Neural cell (in vitro differentiated cells): ENCODE measurements around the gene JPH2. TPM values are rescaled to one million over a fixed set of nuclear protein-coding genes. Genes with fewer than 3 reads are reported as not detected.

ENCODE experiments used
- H2AFZ ChIP-seq: fragments of 200-600, 300-800 bp; sonication (generic), shearing (Covaris generic); 2 replicates; pipeline ENCODE4 v1.6.0; 2014; ENCODE audit warnings: low read depth, mild to moderate bottlenecking, antibody characterized with exemption, low read length, moderate library complexity
- H3F3A ChIP-seq: fragments of 200-600 bp; shearing (Covaris generic); 2 replicates; pipeline ENCODE4 v1.6.1; 2016; ENCODE audit warnings: mild to moderate bottlenecking, moderate library complexity, mixed read lengths, antibody characterized with exemption, low read length; ENCODE audit not compliant: insufficient read depth, poor library complexity, severe bottlenecking
- H3K27ac ChIP-seq: fragments of 200-600, 300-800 bp; sonication (generic), shearing (Covaris generic); 2 replicates; pipeline ENCODE4 v1.5.1; 2014; ENCODE audit warnings: mild to moderate bottlenecking, low read length, moderate library complexity
- H3K27me3 ChIP-seq: fragments of 300-800, 200-600 bp; sonication (generic), shearing (Covaris generic); 2 replicates; pipeline ENCODE4 v1.6.0; 2014; ENCODE audit warnings: mild to moderate bottlenecking, low read depth, low read length, moderate library complexity; ENCODE audit not compliant: insufficient read depth
- H3K36me3 ChIP-seq: fragments of 300-800, 200-600 bp; sonication (generic), shearing (Covaris generic); 2 replicates; pipeline ENCODE4 v1.5.1; 2014; ENCODE audit warnings: mild to moderate bottlenecking, antibody characterized with exemption, low read length, moderate library complexity; ENCODE audit not compliant: insufficient read depth
- H3K4me2 ChIP-seq: fragments of 300-800, 200-600 bp; sonication (generic), shearing (Covaris generic); 2 replicates; pipeline ENCODE4 v1.6.0; 2014; ENCODE audit warnings: mild to moderate bottlenecking, low read length
- H3K4me3 ChIP-seq: fragments of 300-800, 200-600 bp; sonication (generic), shearing (Covaris generic); 2 replicates; pipeline ENCODE4 v1.5.1; 2014; ENCODE audit warnings: mild to moderate bottlenecking, low read length, moderate library complexity
- H3K79me2 ChIP-seq: fragments of 200-600 bp; shearing (Covaris generic); replicated peaks from 2 replicates; pipeline ENCODE4 v1.6.0; 2014; ENCODE audit warnings: mild to moderate bottlenecking, low read length, moderate library complexity; ENCODE audit not compliant: insufficient read depth
- H3K9ac ChIP-seq: fragments of 300-800, 200-600 bp; sonication (generic), shearing (Covaris generic); 2 replicates; pipeline ENCODE4 v1.6.1; 2016; ENCODE audit warnings: mild to moderate bottlenecking, low read length, mixed read lengths
- H3K9me2 ChIP-seq: fragments of 200-600 bp; shearing (Covaris generic); 2 replicates; pipeline ENCODE4 v1.6.1; 2016; ENCODE audit warnings: mild to moderate bottlenecking, low read length, mixed read lengths; ENCODE audit not compliant: insufficient read depth
- H3K9me3 ChIP-seq: fragments of 200-600, 300-800 bp; sonication (generic), shearing (Covaris generic); 2 replicates; pipeline ENCODE4 v1.6.1; 2016; ENCODE audit warnings: mild to moderate bottlenecking, mixed run types, low read length, moderate library complexity, mixed read lengths
- H4K20me1 ChIP-seq: fragments of 200-600 bp; shearing (Covaris generic); 2 replicates; pipeline ENCODE4 v1.6.1; 2016; ENCODE audit warnings: mild to moderate bottlenecking, mixed run types; ENCODE audit not compliant: insufficient read depth
- CTCF ChIP-seq: fragments of 450-650 bp; IDR thresholded peaks from 2 replicates; pipeline ENCODE4 v1.5.1; 2014; ENCODE audit warnings: antibody characterized with exemption, mild to moderate bottlenecking, moderate library complexity; ENCODE audit not compliant: poor library complexity, severe bottlenecking
- EP300 ChIP-seq: fragments of 450-650 bp; conservative IDR thresholded peaks from 2 replicates; pipeline ENCODE4 v1.6.1; 2014; ENCODE audit warnings: antibody characterized with exemption, mild to moderate bottlenecking, moderate library complexity; ENCODE audit not compliant: poor library complexity, severe bottlenecking
- EZH2 ChIP-seq: fragments of 200-600, 300-800 bp; shearing (Covaris generic), sonication (generic); IDR thresholded peaks from 2 replicates; pipeline ENCODE4 v1.6.1; 2014; ENCODE audit warnings: antibody characterized with exemption, low read length, borderline replicate concordance, mild to moderate bottlenecking; ENCODE audit not compliant: insufficient read depth, poor library complexity, severe bottlenecking
- MXI1 ChIP-seq: fragments of 450-650 bp; conservative IDR thresholded peaks from 2 replicates; pipeline ENCODE4 v1.6.1; 2014; ENCODE audit warnings: antibody characterized with exemption, mild to moderate bottlenecking; ENCODE audit not compliant: poor library complexity, severe bottlenecking
- POLR2AphosphoS5 ChIP-seq: IDR thresholded peaks from 2 replicates; pipeline ENCODE4 v1.6.1; 2012
- RAD21 ChIP-seq: fragments of 450-650 bp; conservative IDR thresholded peaks from 2 replicates; pipeline ENCODE4 v1.6.1; 2014; ENCODE audit warnings: antibody characterized with exemption, mild to moderate bottlenecking, moderate library complexity
- REST ChIP-seq: IDR thresholded peaks from 2 replicates; pipeline ENCODE4 v1.6.1; 2012; ENCODE audit warnings: borderline replicate concordance
- SMC3 ChIP-seq: fragments of 450-650 bp; conservative IDR thresholded peaks from 2 replicates; pipeline ENCODE4 v1.6.1; 2014; ENCODE audit warnings: antibody characterized with exemption, mild to moderate bottlenecking, moderate library complexity; ENCODE audit not compliant: poor library complexity
- TAF1 ChIP-seq: IDR thresholded peaks from 2 replicates; pipeline ENCODE4 v1.6.1; 2012; ENCODE audit warnings: low read depth
- polyA plus RNA-seq: library from polyadenylated mRNA; depleted of rRNA; stranded (reverse); fragments of >200 nt; gene quantifications from 2 replicates; pipeline ENCODE4 v1.2.3, GENCODE V29; 2014

Gene JPH2
- polyA plus RNA-seq, 1 donor from 2014 or later, result not detected

DNA sequence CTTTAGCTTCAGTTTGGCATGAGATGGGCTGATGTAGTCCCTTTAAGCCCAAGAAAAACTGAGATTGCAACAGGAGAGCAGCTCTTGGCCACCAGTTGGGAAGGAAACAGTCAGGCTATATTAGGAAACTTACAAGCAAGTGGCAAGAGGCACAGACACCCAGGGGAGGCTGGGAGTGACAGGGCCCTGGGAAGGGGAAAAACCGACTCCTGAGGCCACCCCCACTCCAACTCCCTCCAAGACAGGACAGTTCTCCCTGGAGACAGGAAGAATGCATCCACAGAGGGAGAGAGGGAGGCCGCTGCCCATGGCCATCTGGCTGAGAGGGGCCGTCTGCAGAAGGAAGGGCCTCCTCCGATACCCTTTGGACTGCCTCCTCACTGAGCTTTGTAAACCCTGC lies 20.5 kb downstream of the JPH2 start:
- Histone ChIP-seq H3K36me3 (no peaks in the 10 kb centered on the region), H2AFZ (no peak overlapping the region), H4K20me1 (no peaks in the 10 kb centered on the region), H3K9ac (no peak overlapping the region), H3K27ac (no peak overlapping the region), H3K9me2 (no peaks in the 10 kb centered on the region), H3K9me3 (no peaks in the 10 kb centered on the region), H3K27me3 (no peaks in the 10 kb centered on the region), H3K79me2 (no peaks in the 10 kb centered on the region), H3K4me3 (no peak overlapping the region), H3K4me2 (no peak overlapping the region), H3F3A (no peaks in the 10 kb centered on the region)
- no peak for TF ChIP-seq TAF1
- TF ChIP-seq POLR2AphosphoS5, result no peak
- TF ChIP-seq REST, result no peak
- no peak for TF ChIP-seq RAD21
- TF ChIP-seq EZH2, result no peak
- no peak for TF ChIP-seq CTCF
- TF ChIP-seq SMC3, result no peak
- TF ChIP-seq EP300, result no peak
- TF ChIP-seq MXI1, result no peak

DNA sequence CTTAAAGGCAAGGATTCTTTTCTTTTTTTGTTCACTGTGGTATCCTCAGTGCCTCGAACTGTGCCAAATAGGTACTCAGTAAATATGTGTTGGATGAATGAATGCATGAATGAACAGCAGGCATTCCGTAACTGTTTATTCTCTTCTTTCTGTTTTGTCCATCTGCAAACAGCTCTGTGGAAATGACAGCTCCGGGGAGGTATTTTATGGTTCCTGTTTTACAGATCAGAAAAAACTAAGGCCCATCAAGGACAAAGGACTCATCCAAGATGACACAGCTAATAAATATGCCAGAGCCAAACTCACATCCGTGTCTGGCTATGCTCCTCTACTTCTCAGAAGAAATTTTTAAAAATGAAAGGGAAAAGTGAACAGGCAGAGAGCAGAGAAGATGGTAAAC lies 21.0 kb downstream of the JPH2 start:
- no peaks in the 10 kb centered on the region for H4K20me1 ChIP-seq
- H3F3A ChIP-seq, result no peaks in the 10 kb centered on the region
- TF ChIP-seq EZH2 (no peak), CTCF (no peak), POLR2AphosphoS5 (no peak), EP300 (no peak), TAF1 (no peak), REST (no peak), RAD21 (no peak), MXI1 (no peak), SMC3 (no peak)
- H3K9me2 ChIP-seq, result no peaks in the 10 kb centered on the region
- no peaks in the 10 kb centered on the region for H3K36me3 ChIP-seq
- no peak overlapping the region for H3K4me2 ChIP-seq
- H3K9ac ChIP-seq, result no peak overlapping the region
- no peak overlapping the region for H2AFZ ChIP-seq
- no peaks in the 10 kb centered on the region for H3K27me3 ChIP-seq
- H3K27ac ChIP-seq, result no peak overlapping the region
- no peaks in the 10 kb centered on the region for H3K9me3 ChIP-seq
- H3K79me2 ChIP-seq, result no peaks in the 10 kb centered on the region
- H3K4me3 ChIP-seq, result no peak overlapping the region
